ENCODE data around the gene TOP1.

DNA sequence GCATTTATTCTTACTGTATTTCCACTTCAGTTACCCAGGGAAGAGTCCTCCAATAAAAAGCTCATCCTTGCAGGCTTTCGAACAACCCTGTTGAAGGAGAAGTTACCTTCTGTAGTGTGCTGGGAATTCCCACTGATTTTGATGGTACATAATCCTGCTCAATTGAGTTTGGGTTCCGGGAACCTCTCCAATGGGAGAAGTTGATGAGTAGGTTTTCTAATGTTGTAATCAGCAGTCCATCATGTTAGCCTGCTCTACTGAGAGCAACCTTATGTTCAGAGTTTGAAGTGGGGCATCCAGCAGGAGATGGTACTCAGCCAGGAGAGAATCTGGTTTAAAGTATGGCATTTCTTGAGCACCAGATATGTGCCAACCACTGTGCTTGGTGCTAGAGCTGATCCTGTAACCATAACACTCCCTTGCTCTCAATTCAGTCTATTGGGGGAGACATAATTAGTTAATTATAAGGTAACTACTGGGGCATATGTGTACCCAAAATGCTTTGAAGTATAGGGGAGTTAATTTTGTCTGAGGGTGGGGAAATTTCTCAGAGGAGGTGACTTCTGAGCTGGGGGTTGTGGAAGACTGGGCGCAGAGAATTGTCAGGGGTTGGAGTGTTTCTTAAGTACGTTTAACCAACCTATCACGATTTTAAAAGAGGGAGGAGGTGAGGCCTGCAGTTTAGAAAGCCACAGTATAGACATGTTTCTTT is 2.1 kb downstream of the TOP1 start:
- TF ChIP-seq, protein P1, sequence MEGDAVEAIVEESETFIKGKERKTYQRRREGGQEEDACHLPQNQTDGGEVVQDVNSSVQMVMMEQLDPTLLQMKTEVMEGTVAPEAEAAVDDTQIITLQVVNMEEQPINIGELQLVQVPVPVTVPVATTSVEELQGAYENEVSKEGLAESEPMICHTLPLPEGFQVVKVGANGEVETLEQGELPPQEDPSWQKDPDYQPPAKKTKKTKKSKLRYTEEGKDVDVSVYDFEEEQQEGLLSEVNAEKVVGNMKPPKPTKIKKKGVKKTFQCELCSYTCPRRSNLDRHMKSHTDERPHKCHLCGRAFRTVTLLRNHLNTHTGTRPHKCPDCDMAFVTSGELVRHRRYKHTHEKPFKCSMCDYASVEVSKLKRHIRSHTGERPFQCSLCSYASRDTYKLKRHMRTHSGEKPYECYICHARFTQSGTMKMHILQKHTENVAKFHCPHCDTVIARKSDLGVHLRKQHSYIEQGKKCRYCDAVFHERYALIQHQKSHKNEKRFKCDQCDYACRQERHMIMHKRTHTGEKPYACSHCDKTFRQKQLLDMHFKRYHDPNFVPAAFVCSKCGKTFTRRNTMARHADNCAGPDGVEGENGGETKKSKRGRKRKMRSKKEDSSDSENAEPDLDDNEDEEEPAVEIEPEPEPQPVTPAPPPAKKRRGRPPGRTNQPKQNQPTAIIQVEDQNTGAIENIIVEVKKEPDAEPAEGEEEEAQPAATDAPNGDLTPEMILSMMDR (IDR thresholded peaks at IDR 0.05) = no peak
- TF ChIP-seq POLR2A (IDR thresholded peaks at IDR 0.05; ENCODE audit: low read depth) (no peak), EP300 (IDR thresholded peaks at IDR 0.05) (no peak)
